Progenitor cell of endocrine pancreas (in vitro differentiated cells): Measurements from ENCODE around the gene DOCK2. TPM values are rescaled to one million over a fixed set of nuclear protein-coding genes. Genes with fewer than 3 reads are reported as not detected.

ENCODE experiments used
- DNase-seq: peaks from one replicate; pipeline ENCODE4 v3.0.0; 2021; ENCODE audit warnings: low spot score; ENCODE audit not compliant: unreplicated experiment
- H3K27ac Mint-ChIP-seq: 2 replicates; pipeline ENCODE4 v1.8.0; 2021; ENCODE audit warnings: mild to moderate bottlenecking, moderate library complexity, mixed read lengths
- H3K27me3 Mint-ChIP-seq: 2 replicates; pipeline ENCODE4 v1.8.0; 2021; ENCODE audit warnings: mixed read lengths
- H3K36me3 Mint-ChIP-seq: 2 replicates; pipeline ENCODE4 v1.8.0; 2022; ENCODE audit warnings: mixed read lengths; ENCODE audit not compliant: insufficient read depth
- H3K4me1 Mint-ChIP-seq: 2 replicates; pipeline ENCODE4 v1.8.0; 2021; ENCODE audit warnings: low read depth, mixed read lengths
- H3K4me3 Mint-ChIP-seq: 2 replicates; pipeline ENCODE4 v1.8.0; 2021; ENCODE audit warnings: low read depth, mild to moderate bottlenecking, moderate library complexity, mixed read lengths
- H3K9me3 Mint-ChIP-seq: 2 replicates; pipeline ENCODE4 v1.8.0; 2021; ENCODE audit warnings: low read depth, mixed read lengths
- CTCF ChIP-seq: fragments of 200-600 bp; sonication (generic); IDR thresholded peaks from one replicate; pipeline ENCODE4 v1.5.0; 2021; ENCODE audit warnings: antibody characterized with exemption, mild to moderate bottlenecking; ENCODE audit not compliant: unreplicated experiment
- total RNA-seq: library from RNA; stranded (reverse); gene quantifications from 2 replicates; pipeline ENCODE4 v1.2.1, GENCODE V29; 2021

Gene DOCK2
- total RNA-seq, 1 donor from 2014 or later: not detected

DNA sequence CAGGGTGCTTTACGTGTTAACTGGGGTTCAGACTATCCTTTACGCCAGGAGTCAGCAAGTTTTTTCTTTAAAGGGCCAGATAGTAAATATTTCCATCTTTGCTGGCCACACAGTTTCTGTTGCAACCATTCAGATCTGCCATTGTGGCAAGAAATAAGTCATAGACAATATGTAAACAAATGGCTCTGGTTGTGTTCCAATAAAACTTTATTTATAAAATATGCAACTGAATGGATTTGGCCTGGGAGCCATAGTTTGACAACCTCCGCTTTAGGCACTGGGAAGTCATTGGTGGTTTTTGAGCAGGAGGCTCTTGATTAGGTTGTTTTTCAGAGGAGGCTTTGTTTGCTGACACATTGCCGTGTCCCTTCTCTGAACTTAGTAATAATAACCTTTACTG lies 252.5 kb downstream of the DOCK2 start:
- Mint-ChIP-seq H3K4me1 (no peaks in the 10 kb centered on the region), H3K27me3 (peaks cover 18% of the 10 kb centered on the region), H3K4me3 (no peak overlapping the region), H3K36me3 (no peaks in the 10 kb centered on the region), H3K27ac (no peak overlapping the region), H3K9me3 (no peaks in the 10 kb centered on the region)
- no peak for DNase-seq
- TF ChIP-seq CTCF: no peak

GRCh38 chr5:169893010-169893409 lies 255.9 kb downstream of the DOCK2 start:
- H3K27me3 Mint-ChIP-seq: peaks cover 30% of the 10 kb centered on the region
- H3K36me3 Mint-ChIP-seq: no peaks in the 10 kb centered on the region
- no peaks in the 10 kb centered on the region for H3K4me1 Mint-ChIP-seq
- H3K4me3 Mint-ChIP-seq: no peak overlapping the region
- no peak for TF ChIP-seq CTCF
- DNase-seq: no peak
- H3K9me3 Mint-ChIP-seq: no peaks in the 10 kb centered on the region
- no peak overlapping the region for H3K27ac Mint-ChIP-seq

GRCh38 chr5:169893571-169893970 lies 256.5 kb downstream of the DOCK2 start:
- Mint-ChIP-seq H3K4me3 (no peak overlapping the region), H3K27ac (no peak overlapping the region), H3K36me3 (no peaks in the 10 kb centered on the region), H3K9me3 (no peaks in the 10 kb centered on the region), H3K4me1 (no peaks in the 10 kb centered on the region), H3K27me3 (peaks cover 33% of the 10 kb centered on the region)
- no peak for TF ChIP-seq CTCF
- no peak for DNase-seq

- peaks cover 41% of the 10 kb centered on the region for H3K27me3 Mint-ChIP-seq
- no peaks in the 10 kb centered on the region for H3K4me1 Mint-ChIP-seq
- no peaks in the 10 kb centered on the region for H3K36me3 Mint-ChIP-seq
- H3K27ac Mint-ChIP-seq: no peak overlapping the region
- no peaks in the 10 kb centered on the region for H3K9me3 Mint-ChIP-seq
- H3K4me3 Mint-ChIP-seq: no peak overlapping the region
- DNase-seq: no peak
- TF ChIP-seq CTCF: no peak
These were observed 258.9 kb downstream of the DOCK2 start for GRCh38 chr5:169895926-169896325.

DNA sequence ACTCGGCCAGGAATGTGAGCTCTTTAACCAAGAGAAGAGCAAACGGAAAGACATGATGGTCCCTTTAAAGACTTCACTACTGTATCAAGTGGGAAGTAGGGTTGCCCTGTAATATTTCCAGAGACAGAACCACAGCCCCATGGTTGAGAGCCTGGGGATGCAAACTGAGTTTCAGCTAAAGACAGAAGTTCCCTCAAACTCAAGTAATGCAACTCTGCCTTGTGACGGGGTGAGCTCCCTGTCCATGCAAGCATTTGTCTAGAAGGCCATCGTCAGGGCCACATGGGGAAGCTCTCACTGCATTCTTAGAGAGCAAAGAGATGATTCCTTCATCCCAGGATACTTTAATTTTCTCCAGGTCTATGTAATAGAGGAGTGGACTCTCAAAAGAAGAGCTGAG lies 260.4 kb downstream of the DOCK2 start:
- Mint-ChIP-seq H3K9me3 (no peaks in the 10 kb centered on the region), H3K4me1 (peaks cover 3% of the 10 kb centered on the region), H3K27ac (no peak overlapping the region), H3K4me3 (no peak overlapping the region), H3K36me3 (no peaks in the 10 kb centered on the region), H3K27me3 (peaks cover 45% of the 10 kb centered on the region)
- DNase-seq: no peak
- TF ChIP-seq CTCF: no peak

DNA sequence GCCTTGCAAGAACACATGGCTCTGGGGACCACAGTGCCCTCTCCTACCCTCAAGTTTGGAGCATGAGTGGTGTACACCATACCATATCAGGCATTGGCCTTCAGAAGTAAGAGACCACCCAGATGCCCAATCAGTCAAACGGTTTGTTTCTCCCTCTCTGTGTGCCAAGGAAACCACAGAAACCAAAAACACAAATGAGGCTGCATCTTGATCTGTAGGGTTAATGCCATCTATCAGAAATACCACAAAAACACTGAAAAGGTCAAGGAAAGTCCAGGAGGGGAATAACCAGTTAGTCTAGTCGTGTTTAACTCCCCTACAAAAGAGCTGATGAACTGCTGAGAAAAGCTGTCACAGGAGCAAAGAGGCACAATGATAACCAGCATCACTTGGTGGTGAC lies 264.8 kb downstream of the DOCK2 start:
- no peaks in the 10 kb centered on the region for H3K9me3 Mint-ChIP-seq
- H3K4me1 Mint-ChIP-seq: peaks cover 3% of the 10 kb centered on the region
- no peak overlapping the region for H3K4me3 Mint-ChIP-seq
- peaks cover 32% of the 10 kb centered on the region for H3K27me3 Mint-ChIP-seq
- H3K36me3 Mint-ChIP-seq: no peaks in the 10 kb centered on the region
- no peak for TF ChIP-seq CTCF
- no peak for DNase-seq
- no peak overlapping the region for H3K27ac Mint-ChIP-seq
